ENCODE measurements around the gene PHF12.

Gene PHF12

GRCh38 chr17:28864991-28865849, 86.1 kb downstream of the PHF12 start:
- in situ Hi-C loops (cut with HindIII; ENCODE audit: low sequenced_read_pairs) = no loop called here

DNA sequence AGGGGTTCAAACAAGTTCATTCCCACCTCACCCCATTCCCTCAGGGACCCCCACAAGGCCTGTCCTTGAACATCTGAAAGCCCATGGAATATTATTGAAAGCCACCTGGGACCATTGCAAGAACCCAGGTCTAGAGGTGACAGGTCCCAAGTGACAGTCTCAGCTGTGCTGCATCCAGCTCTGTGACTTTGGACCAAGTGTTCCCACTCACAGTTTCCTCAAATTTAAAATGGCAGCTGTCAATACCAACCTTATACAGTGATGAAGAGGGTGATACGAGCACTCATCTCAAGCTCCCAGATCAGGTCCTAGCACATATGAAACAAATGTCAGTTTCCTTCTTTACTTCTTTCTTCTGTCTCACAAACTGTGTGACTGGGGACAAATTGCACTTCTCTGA, 87.4 kb downstream of the PHF12 start:
- in situ Hi-C loops (cut with HindIII; ENCODE audit: low sequenced_read_pairs) = no loop called here

DNA sequence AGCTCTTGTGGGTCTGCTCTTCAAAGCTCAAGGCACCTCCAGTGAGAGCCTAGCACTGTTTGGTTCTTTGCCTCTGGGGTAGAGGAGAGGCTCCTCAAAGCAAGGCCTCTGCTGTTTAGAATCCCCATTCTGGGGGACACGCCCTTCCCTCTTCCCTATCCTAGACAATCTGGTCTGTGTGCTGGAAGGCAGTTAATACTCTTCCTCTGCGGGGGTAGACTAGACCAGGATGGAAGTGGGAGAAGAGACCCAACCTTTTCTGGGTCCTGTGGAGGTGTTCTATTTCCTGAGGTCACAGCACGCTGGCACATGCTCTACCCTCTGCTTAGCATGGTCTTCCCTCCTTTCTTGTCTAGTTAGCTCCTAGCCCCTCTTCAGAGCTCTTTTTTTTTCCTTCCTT, 88.8 kb downstream of the PHF12 start:
- in situ Hi-C loops (cut with HindIII; ENCODE audit: low sequenced_read_pairs) = no loop called here

- in situ Hi-C loops (cut with HindIII; ENCODE audit: low sequenced_read_pairs) = no loop called here
These were observed 89.7 kb downstream of the PHF12 start for GRCh38 chr17:28861393-28862203.

GRCh38 chr17:28860363-28860808, 90.9 kb downstream of the PHF12 start:
- in situ Hi-C loops (cut with HindIII; ENCODE audit: low sequenced_read_pairs) = no loop called here

- in situ Hi-C loops (cut with HindIII; ENCODE audit: low sequenced_read_pairs) = no loop called here
These were observed 92.4 kb downstream of the PHF12 start for GRCh38 chr17:28858801-28859355.

GRCh38 chr17:28857905-28858800, 93.2 kb downstream of the PHF12 start:
- in situ Hi-C loops (cut with HindIII; ENCODE audit: low sequenced_read_pairs) = no loop called here

- in situ Hi-C loops (cut with HindIII; ENCODE audit: low sequenced_read_pairs) = no loop called here
These were observed 95.2 kb downstream of the PHF12 start for GRCh38 chr17:28856028-28856574.

- in situ Hi-C loops (cut with HindIII; ENCODE audit: low sequenced_read_pairs) = no loop called here
These were observed 96.0 kb downstream of the PHF12 start for GRCh38 chr17:28855336-28855679.
